GM10266 (cell line): ENCODE data around the gene NCR2.

Experiments used
- DNase-seq: peaks from one replicate; pipeline ENCODE4 v3.0.0; 2012; ENCODE audit errors: extremely low spot score
- CTCF ChIP-seq: IDR thresholded peaks from 2 replicates; pipeline ENCODE4 v1.5.1; 2012; ENCODE audit warnings: mild to moderate bottlenecking, low read depth; ENCODE audit not compliant: control insufficient read depth, insufficient read depth; ENCODE audit errors: missing control alignments

NCR2 gene

GRCh38 chr6:41375598-41376151 is 40.3 kb downstream of the NCR2 start:
- TF ChIP-seq CTCF: no peak
- DNase-seq: no peak

GRCh38 chr6:41376176-41376575 is 40.8 kb downstream of the NCR2 start:
- no peak for DNase-seq
- TF ChIP-seq CTCF: no peak

- no peak for DNase-seq
- no peak for TF ChIP-seq CTCF
These were observed 41.7 kb downstream of the NCR2 start for GRCh38 chr6:41377071-41377470.

GRCh38 chr6:41379306-41379705 is 43.9 kb downstream of the NCR2 start:
- no peak for DNase-seq
- no peak for TF ChIP-seq CTCF

GRCh38 chr6:41386594-41386993 is 51.2 kb downstream of the NCR2 start:
- no peak for DNase-seq
- TF ChIP-seq CTCF: no peak

- no peak for DNase-seq
- TF ChIP-seq CTCF: no peak
These were observed 56.8 kb downstream of the NCR2 start for GRCh38 chr6:41392246-41392645.

- TF ChIP-seq CTCF: no peak
- DNase-seq: no peak
These were observed 60.9 kb downstream of the NCR2 start for GRCh38 chr6:41396335-41396734.
